ENCODE data around the gene ADGRL1.

DNA sequence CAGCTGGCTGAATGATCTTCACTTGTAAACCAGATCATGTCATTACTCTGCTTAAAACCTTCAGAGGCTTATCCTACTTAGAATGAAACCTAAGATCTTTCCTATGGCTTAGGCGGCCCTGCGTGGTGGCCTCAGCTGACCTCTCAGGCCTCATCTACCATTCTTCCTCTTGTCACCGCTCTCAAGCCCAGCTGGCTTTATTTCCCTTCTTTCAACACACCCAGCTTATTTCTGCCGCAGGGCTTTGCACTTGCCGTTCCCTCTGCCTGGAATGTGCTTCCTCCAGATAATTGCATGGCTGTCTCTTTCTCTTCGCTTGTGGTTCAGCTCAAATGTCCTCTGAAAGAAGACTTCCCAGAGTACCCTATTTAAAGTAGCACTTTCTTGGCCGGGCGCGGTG lies 66.0 kb downstream of the ADGRL1 start:
- TF ChIP-seq CTCF (IDR thresholded peaks at IDR 0.05) (no peak), POLR2A (IDR thresholded peaks at IDR 0.05) (no peak)
